Adrenal gland (tissue), 12 donors: ENCODE results near the gene LNPK. TPM values are rescaled to one million over a fixed set of nuclear protein-coding genes. Genes with fewer than 3 reads are reported as not detected.

Experiments used
- DNase-seq, 7 donors: peaks; one replicate each; pipeline ENCODE4 v3.0.0-alpha.2; 2019 to 2020
- H3K27ac ChIP-seq, 5 donors: fragments of 200-600 bp; sonication (generic) in 4 of 5; 1 replicate in 3 of 5; 2 replicates in 2 of 5; pipeline versions ENCODE4 v1.5.1 to v1.8.0; 2016 to 2020; ENCODE audit warnings: mild to moderate bottlenecking in 1 of 5
- H3K27me3 ChIP-seq: fragments of 200-600 bp; 2 replicates; pipeline ENCODE4 v1.8.0; 2021
- H3K36me3 ChIP-seq, 2 donors: fragments of 200-600 bp; replicated peaks in 1 of 2; 1 replicate in 1 of 2; 2 replicates in 1 of 2; pipeline versions ENCODE4 v1.5.1 to v1.8.0; 2018 to 2022
- H3K4me1 ChIP-seq, 2 donors: fragments of 200-600 bp; replicated peaks in 1 of 2; 1 replicate in 1 of 2; 2 replicates in 1 of 2; pipeline versions ENCODE4 v1.5.1 to v1.8.0; 2018 to 2021
- H3K4me3 ChIP-seq, 4 donors: fragments of 200-600 bp; sonication (generic) in 3 of 4; one replicate each; pipeline ENCODE4 v1.5.1; 2016 to 2018
- H3K9me3 ChIP-seq, 3 donors: fragments of 200-600 bp; sonication (generic) in 1 of 3; replicated peaks in 1 of 3; 1 replicate in 2 of 3; 2 replicates in 1 of 3; pipeline versions ENCODE4 v1.5.1 to v1.8.0; 2016 to 2021
- POLR2A ChIP-seq, 2 donors: fragments of 450-650 bp; IDR thresholded peaks; one replicate each; pipeline ENCODE4 v1.6.1; 2017; ENCODE audit warnings: antibody characterized with exemption in 2 of 2, mild to moderate bottlenecking in 2 of 2, moderate library complexity in 1 of 2
- WGBS, 4 donors: extraction: QIAGEN DNeasy Blood & Tissue Kit in 2 of 4; methylation state at CpG; one replicate each; pipeline versions ENCODE4 v1.1.5 to v1.1.7; 2013 to 2017; 5-methylcytosine and 5-hydroxymethylcytosine counted together
- intact Hi-C, 2 donors: fragments of 100-400 bp; cut with DNase I; formaldehyde crosslinking; loops; one replicate each; pipeline versions ENCODE4 v1.14.1 to v1.15.0; 2022 to 2023
- polyA plus RNA-seq, 3 donors: library from polyadenylated mRNA; stranded (reverse); fragments of 200-250 nt in 2 of 3; fragments of 350-450 nt in 1 of 3; fragmentation: Illumina TruSeq in 1 of 3; extraction: RNeasy Lipid Tissue Mini Kit (QIAGEN cat#74804) in 1 of 3; gene quantifications; one replicate each; pipeline ENCODE4 v1.2.3, GENCODE V29; 2013 to 2014
- total RNA-seq, 9 donors: library from RNA; depleted of rRNA in 4 of 9; stranded (reverse); fragments of >200 nt in 4 of 9; fragments of 120-200 nt in 1 of 9; fragmentation: NEBNext Ultra II Directional in 1 of 9; extraction: Animal tissue kit (Norgen Biotek cat#: 25700) in 1 of 9; gene quantifications; one replicate each; pipeline versions ENCODE4 v1.1.0 to v1.2.4, GENCODE V29; 2013 to 2023
- TF ChIP-seq, protein P1 (sequence below), 6 experiments: fragments of 450-650 bp in 4 of 6; fragments of 200-600 bp in 2 of 6; sonication (generic) in 1 of 6; IDR thresholded peaks; 1 replicate in 5 of 6; 2 replicates in 1 of 6; pipeline versions ENCODE4 v1.5.1 to v1.8.0; 2016 to 2021; ENCODE audit warnings: antibody characterized with exemption in 6 of 6, mild to moderate bottlenecking in 2 of 6, moderate library complexity in 1 of 6
- donor health status: healthy with polysubstance abuse.
- donor health status: Bipolar disorder and iron deficiency.
- donor health status: DM: yes; HTN: yes; CAD: no.
- donor health status: DM: no; HTN: no; CAD: no.
- donor health status: DM: no; HTN: no; CAD: no.
- donor health status: DM: yes; HTN: yes; CAD: no.

The LNPK gene
- total and polyA plus RNA-seq, 12 donors, result 2.6 to 32.7 (median 19.3) TPM

DNA sequence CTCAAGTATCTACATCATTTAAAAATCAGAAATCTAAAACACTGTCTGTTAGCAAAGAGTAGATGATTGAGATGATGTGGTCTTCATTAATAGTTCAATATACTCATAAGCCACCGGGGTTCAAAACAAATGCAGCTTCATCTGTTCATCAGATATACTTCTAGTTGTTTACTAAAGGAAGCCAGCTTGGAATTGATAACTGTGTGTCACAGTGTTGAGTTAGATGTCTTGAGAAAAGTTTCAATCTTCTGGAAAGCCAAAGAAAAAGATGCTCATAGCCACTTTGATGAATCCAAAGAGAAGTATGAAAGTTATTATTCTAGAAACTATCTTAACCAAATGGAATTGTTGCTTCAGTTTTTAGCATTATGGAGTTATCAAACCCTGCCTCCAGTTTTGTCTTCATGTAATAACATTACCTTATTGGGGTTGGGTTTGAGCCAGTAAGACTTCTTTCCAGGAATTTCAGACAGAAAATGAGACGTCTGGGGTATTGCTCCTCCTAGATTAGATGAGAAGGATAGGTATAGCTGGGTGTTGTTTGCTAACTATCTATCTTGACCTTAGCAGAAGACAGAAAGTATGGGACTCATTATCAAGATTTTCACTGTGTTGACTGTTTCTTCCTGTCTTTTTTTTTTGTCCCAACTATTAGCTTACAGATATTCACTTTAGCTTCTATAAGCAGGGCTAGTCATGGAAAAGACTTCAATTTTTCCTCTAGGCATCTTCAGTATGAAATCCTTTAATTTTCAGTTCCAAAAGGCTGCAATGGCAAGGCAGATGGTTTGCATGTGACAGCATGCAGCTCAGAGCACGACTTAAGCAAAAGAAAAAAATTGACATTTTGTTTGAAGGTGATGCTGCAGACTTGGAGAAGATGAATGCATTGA, 66.5 kb downstream of the LNPK start:
- H3K36me3 ChIP-seq, result peaks cover 0 to 9% of the 10 kb centered on the region in 2 donors
- WGBS, 4 donors, result 81 to 93% (median 87%) methylated on average over 3 of the region's 3 CpGs
- H3K27me3 ChIP-seq, result no peaks in the 10 kb centered on the region
- no peaks in the 10 kb centered on the region for H3K4me1 ChIP-seq
- peaks cover 0 to 4% (median 0%) of the 10 kb centered on the region in 3 donors for H3K9me3 ChIP-seq
- intact Hi-C loops, result no loop called here
- H3K4me3 ChIP-seq, result no peak overlapping the region
- no peak overlapping the region for H3K27ac ChIP-seq
- no peak for DNase-seq
- no peak for TF ChIP-seq POLR2A (IDR thresholded peaks at IDR 0.05)
- TF ChIP-seq, protein P1, sequence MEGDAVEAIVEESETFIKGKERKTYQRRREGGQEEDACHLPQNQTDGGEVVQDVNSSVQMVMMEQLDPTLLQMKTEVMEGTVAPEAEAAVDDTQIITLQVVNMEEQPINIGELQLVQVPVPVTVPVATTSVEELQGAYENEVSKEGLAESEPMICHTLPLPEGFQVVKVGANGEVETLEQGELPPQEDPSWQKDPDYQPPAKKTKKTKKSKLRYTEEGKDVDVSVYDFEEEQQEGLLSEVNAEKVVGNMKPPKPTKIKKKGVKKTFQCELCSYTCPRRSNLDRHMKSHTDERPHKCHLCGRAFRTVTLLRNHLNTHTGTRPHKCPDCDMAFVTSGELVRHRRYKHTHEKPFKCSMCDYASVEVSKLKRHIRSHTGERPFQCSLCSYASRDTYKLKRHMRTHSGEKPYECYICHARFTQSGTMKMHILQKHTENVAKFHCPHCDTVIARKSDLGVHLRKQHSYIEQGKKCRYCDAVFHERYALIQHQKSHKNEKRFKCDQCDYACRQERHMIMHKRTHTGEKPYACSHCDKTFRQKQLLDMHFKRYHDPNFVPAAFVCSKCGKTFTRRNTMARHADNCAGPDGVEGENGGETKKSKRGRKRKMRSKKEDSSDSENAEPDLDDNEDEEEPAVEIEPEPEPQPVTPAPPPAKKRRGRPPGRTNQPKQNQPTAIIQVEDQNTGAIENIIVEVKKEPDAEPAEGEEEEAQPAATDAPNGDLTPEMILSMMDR (IDR thresholded peaks at IDR 0.05), result no peak

DNA sequence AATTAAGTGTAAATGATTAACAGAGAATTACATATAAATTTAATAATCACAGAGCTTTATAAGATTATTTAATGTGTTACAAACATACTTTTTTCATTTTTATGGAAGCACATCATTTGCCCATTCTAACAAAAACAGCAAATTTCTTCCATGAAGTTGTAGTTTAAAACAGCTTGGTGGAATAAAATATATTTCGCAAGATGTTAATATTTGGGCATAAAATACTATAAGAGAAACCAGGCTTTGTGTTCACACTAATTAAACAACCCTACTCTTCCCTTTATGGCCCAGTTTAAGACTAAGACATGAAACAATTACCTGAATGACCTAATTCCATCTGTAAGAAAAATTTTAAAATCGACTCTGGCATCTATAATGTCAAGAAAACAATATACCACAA, 69.4 kb downstream of the LNPK start:
- no peak for DNase-seq
- Histone ChIP-seq H3K27me3 (no peaks in the 10 kb centered on the region), H3K4me3 (no peak overlapping the region), H3K36me3 (peaks cover 0 to 9% of the 10 kb centered on the region in 2 donors), H3K4me1 (no peaks in the 10 kb centered on the region), H3K9me3 (peaks cover 0 to 4% (median 0%) of the 10 kb centered on the region in 3 donors), H3K27ac (no peak overlapping the region)
- intact Hi-C loops, result no loop called here
- TF ChIP-seq, protein P1 (IDR thresholded peaks at IDR 0.05), result no peak
- TF ChIP-seq POLR2A (IDR thresholded peaks at IDR 0.05), result no peak
- WGBS, 4 donors, result 93 to 99% (median 95%) methylated on average over 2 of the region's 2 CpGs

DNA sequence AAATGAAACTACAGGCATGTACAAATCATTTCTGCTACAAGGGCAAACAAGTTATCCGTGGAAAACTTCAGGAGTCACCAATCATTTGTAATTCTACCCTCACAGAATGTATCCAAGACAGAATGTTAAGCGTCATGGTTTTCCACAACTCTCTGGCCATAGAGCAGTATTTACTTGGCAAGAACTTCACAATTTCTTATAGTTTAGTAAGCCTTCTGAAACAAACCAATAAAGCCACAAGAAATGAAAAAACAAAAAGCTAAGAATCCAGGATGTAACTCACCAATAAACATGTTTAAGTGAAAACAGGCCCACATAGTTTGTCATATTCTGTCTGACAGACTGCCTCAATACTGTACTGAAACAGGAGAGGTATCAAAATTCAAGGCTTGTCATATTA, 70.3 kb downstream of the LNPK start:
- Histone ChIP-seq H3K4me3 (no peak overlapping the region), H3K9me3 (peaks cover 0 to 4% (median 0%) of the 10 kb centered on the region in 3 donors), H3K27ac (no peak overlapping the region), H3K27me3 (no peaks in the 10 kb centered on the region), H3K36me3 (peaks cover 0 to 9% of the 10 kb centered on the region in 2 donors), H3K4me1 (no peaks in the 10 kb centered on the region)
- TF ChIP-seq, protein P1 (IDR thresholded peaks at IDR 0.05), result no peak
- no peak for TF ChIP-seq POLR2A (IDR thresholded peaks at IDR 0.05)
- DNase-seq, result no peak
- 71 to 79% (median 76%) methylated on average over 2 of the region's 2 CpGs for WGBS, 4 donors
- intact Hi-C loops, result no loop called here

DNA sequence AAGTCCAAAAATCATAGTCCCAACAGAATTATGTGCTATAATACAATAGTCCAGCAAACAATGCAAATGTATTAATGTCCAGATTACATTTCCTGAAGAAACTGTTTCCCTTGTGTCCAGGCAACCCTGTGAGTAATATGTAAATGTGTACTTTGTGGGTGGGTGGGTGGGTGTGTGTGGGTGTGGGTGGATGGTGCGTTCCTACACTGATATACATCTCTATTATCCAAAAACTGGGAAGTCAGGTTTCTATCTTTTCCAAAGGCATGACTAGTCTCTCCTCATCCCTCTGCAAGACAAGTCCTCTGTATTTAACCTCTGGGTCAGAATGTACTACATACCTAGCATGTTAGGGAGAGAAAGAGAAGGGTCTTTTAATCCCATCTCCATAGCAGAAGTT, 71.6 kb downstream of the LNPK start:
- Histone ChIP-seq H3K36me3 (peaks cover 0 to 5% of the 10 kb centered on the region in 2 donors), H3K9me3 (no peaks in the 10 kb centered on the region), H3K27me3 (no peaks in the 10 kb centered on the region), H3K4me3 (no peak overlapping the region), H3K4me1 (no peaks in the 10 kb centered on the region), H3K27ac (no peak overlapping the region)
- WGBS, 4 donors, result 82 to 100% (median 94%) methylated on average over 1 of the region's 1 CpG
- TF ChIP-seq POLR2A (IDR thresholded peaks at IDR 0.05), result no peak
- TF ChIP-seq, protein P1 (IDR thresholded peaks at IDR 0.05), result no peak
- DNase-seq, result no peak
- intact Hi-C loops, result no loop called here
